Stimulated activated CD4-positive, alpha-beta T cell treated with anti-CD3 and anti-CD28 coated beads, Interleukin-2, amount 100 ng/mL, for 24 hours (primary cell): ENCODE data around the gene ACACA.

Source experiments
- DNase-seq, 2 donors: peaks; one replicate each; pipeline ENCODE4 v3.0.0-alpha.2; 2020

ACACA gene

DNA sequence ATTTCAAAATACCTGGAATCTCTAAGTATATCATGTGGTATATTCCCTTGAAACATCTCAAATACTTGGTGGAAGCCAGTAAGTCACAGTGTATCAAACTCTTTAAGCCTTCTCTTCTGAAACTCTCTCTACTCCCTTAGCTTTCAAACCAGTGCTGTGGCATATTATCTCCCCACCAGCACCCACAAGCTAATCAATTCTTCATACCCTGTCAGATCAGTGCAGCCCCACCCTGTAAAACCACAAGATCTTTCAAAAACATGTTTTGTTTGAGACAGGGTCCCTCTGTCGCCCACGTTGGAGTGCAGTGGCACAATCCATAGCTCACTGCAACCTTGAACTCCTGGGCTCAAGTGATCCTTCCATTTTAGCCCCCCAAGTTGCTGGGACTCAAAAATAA, 122.4 kb downstream of the ACACA start:
- DNase-seq: no peak

DNA sequence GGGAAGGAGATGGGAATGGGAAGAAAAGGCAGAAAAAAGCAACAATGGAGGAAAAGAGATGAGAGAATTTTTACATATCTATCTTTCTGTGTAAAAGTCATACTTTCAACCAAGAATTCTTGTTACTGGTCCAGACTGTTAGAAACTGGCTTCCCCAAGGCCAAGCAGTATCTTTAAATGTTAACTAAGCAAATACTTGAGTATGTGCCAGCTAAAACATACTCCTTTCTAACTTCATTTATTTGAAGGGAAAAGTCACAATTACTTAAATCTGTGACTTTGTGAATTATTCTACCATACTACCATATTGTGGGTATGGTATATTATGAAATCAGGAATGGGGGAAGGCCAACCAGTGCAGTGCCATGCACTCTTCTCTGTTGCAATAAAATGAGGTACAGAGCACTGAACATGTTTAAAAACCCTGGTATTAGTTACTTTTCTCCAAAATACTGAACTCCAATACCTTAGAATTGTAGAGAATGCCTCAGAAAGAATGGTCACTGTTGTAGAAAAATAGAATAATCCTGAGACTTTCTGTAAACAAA, 123.1 kb downstream of the ACACA start:
- DNase-seq: no peak

DNA sequence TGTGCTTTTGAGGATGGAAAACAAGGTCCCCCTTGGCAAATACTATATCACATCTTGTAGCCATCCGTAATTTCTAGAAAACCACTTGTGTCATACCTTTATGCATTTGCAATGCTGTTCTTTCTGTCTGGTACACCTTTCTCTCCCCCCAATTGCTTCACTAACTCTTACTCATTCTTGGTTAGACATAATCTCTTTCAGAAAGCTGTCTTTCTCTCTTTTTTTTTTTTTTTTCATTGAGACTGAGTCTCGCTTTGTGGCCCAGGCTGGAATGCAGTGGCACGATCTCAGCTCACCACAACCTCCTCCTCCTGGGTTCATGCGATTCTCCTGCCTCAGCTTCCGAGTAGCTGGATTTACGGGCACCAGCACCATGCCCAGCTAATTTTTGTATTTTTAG, 125.8 kb downstream of the ACACA start:
- DNase-seq: no peak

DNA sequence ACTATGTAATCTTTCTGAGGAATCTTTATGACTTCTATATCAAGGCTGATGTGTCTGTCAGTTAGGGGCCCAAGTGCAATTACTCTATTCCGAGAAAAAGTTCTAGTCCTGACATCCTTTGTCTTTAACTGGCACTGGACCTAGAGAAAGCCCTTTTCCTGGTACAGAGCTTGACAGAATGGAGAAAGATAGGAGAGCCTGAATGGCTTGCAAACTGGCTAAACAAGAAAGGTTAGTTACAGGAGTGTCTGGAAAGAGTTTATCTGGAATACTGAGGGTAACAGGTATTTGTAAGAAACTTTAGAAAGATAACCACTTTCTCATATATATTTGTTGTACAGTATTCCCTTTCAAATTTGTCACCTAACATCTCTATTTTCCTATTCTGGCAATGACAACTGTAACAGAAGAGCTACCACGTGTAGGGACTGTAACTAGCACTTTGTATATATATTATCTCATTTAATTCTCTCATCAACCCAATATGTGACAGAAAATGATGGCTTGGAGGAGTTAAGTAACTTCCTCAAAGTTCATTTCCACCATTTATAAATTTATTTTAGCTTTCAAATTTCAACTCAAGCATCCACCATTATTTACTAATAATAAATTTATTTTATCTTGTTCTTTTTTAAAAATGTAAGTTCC, 128.3 kb downstream of the ACACA start:
- no peak for DNase-seq

DNA sequence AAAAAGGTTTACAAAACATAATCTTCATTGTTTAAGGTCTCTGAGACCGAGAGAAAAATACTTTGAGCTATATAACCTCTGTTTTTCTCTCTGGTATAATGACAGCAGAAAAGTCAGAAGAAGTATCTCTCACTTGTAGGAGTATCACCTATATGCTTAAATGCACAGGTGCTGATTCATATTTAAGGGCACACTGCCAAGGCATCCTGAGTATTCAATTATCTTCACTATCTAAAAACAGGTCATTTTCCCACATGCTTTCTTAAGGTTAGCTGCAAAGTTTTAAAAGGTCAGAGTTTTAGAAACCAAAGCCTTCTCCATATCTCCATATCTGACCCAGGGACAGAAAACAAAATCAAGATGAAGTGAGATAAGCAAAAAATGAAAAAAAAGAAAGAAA, 130.2 kb downstream of the ACACA start:
- no peak for DNase-seq

DNA sequence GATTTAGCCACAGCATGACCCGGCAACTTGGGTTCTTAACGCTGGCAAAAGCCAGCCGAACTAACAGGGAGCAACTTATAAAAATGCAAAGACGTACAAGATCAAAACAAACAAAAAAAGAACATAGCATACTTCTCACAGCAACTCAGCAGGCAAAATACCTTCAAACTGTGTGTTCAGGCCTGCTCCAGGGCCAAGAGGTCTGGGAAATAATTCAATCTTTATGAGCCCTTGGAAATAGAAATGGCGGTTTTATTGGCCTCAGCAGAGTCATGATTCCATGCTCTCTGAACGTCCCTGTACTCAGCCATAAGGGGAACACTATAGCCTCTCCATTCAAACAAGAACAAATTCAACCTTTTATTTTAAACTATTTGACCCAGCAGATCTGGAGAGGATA, 132.2 kb downstream of the ACACA start:
- DNase-seq: no peak

DNA sequence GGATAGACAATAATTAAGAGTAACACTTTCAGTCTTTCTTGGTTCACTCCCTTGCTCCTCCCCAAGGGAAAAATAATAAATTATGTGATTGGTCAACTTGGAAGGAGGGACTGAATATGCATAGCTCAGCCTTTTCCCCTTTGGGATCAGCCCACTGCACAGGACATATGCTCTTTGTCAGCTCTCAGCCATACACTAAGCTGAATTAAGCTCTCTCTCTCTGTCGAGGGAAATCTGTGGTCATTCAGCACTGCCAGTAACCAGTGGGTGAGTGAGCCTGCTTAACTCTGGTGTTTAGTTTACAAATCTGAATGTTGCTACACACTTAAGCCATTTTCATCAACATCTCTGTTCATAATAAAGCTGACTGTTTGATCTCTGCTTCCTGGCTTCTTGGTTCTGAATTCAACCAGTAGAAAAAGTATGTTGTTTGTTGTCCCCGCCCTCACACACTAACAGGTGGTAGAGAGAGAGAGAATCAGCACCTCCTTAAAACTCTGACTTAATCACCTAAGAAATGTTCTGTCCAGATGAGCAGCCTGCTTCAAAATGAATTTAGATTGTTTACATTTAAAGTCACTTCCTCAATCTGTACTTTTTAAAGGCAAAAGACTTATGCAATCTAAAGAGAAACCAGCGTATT, 133.1 kb downstream of the ACACA start:
- DNase-seq: no peak

DNA sequence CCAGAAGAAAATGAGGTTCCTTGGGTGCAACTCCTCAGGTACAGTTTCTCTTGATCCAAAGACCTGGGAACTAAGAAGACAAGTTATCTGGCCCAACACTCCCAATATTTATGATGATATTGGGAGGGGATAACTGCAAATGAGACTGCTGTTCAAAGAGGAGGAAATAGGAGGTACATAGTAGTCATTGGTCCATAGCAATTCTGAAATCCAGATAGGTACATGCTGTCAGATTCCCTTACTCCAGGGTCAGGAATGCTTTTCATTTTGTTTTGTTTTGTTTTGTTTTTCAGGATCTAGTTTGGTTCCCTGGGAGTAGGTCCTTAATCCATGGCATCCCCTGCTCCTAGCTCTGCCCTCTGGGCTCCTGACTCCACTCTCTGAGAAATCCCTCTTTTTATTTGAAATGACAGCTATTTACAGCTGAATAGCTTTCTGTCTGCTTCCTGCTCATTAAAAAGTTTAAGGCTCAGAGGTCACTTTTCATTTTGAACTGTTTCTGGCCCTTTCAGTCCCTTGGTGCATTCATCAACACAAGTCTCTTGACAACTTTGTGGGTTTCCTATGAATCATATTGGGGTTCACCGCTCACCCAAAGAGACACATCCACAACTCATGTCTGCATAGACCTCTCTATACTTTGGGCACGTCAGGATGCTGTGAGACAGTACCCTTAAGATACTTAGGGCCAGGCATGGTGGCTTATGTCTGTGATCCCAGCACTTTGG, 141.0 kb downstream of the ACACA start:
- no peak for DNase-seq

DNA sequence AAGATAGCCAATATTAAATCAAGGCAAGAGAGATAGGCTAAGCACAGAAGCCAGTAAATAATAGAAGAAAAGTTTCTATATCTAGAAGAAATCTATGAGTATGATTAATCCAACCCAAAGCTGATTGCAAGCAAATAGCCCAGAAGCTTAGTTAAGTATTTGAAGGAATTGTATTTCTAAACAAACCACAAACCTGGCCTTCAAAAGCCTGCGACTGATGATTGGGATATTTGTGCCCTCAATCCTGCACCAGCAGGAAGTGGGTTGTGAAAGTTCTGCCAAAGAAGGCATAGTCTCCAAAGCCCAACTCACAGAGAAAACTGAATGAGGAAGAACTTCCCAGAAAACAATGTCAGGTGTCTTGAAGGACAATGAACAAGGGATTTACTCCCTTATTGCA, 145.3 kb downstream of the ACACA start:
- DNase-seq: no peak

DNA sequence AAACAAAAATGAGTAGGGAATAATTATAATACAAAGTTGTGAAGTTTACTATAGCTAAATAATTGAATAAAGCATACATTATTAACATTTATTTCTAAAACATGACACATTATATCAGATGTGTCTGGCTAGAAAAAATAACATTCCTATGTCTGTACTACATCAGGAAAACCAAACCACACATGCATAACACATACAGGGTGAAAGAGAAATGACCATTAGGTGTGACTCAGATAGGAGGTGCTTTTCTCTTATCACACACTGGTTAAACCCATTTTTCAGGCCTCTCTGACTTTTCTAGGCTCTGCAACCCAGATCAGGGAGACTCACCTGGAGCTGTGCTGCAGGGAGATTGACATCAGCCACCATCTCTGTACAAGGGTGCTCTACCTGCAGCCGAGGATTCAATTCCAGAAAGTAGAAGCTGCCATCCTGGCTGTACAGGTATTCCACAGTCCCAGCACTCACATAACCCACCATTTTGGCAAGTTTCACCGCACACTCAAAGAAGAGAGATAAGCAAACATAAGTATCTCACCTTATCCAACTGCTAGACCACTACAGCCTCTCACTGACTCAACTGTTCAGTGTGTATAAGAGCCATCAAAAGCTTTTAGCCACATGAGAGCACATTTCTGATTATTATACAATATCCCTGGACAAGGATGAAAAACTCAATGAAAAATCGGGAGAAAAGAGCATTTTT, 147.5 kb downstream of the ACACA start:
- no peak for DNase-seq

DNA sequence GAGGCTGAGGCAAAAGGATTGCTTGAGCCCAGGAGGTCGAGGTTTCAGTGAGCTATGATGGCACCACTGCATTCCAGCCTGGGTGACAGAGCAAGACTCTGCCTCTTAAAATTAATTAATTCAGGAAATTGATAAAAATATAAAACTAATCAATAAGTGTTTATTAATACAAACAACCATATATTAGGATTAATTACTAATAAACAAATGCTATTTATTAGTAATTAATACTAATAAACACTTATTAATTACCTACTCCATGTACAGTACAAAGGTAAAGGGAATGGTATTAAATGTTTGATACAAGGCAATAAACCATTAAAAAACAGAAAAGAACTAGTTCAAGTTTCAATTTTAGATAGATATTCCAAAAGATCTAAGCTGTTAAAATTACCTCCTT, 150.0 kb downstream of the ACACA start:
- DNase-seq: no peak

DNA sequence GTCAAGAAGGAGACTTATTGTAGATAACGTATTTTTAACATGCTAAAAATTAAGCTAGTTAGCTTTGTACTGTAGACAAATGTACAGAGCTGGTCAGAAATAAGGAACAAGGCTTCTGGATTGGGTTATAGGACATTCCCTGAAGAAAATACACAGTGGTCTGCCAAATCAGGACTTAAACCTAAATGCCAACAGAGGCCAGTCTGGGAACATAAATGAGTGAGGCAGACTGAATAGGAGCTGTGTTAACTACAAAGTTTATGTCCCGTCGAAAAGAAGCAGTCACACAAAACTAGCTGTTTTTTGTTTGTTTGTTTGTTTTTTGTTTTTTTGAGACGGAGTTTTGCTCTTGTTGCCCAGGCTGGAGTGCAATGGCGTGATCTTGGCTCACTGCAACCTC, 151.2 kb downstream of the ACACA start:
- DNase-seq: no peak

DNA sequence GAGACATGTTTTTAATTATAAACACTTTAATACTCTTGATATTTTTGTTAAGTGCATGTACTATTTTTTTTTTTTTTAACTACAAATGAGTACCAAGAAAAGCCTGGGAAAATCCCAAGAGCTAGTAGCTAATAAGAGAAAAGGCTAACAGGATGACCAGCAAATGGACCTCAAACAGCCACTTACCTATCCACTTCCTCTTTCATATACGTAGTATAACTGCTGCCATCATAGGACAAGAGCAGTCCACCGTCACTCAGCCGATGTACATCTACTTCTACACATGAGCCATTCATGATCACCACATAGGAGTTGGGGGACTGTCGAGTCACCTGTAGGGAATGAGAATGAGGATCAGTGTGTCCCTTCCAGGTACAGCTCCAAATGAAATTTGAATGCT, 158.8 kb downstream of the ACACA start:
- no peak for DNase-seq

DNA sequence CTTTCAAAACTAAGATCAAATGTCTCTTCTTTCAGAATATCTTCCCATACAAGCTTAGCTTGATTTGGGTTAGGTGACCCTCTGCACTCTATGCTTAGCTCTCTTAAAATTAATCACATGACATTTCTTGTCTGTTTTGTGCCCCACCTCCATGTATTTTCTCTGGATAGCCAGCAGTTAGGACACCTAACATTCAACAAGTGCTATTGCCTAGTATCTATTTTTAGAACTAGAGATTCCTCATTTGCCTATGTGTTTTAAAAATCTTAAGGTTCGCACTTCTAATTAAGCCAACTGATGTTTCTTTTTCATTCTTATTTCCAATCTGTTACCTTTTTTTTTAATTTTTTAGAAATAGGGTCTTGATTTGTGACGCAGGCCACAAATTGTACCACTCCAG, 160.6 kb downstream of the ACACA start:
- no peak for DNase-seq

DNA sequence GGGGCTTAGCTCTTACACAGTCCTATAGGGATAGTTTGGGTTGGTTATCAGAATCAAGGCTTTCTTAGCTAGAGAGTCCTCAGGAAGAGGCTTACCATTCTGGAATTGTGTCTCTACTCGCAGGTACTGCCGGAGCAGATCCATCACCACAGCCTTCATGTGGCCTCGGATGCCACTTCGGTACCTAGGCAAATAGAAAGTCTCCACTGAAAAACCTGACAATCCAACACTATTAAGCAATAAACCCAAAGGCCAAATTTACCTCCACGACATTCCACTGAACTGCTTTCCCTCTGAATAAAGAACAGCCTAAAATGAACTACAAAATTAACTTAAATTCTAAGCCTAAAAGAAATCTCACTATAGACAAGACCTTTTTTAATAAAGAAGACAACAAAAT, 166.3 kb downstream of the ACACA start:
- no peak for DNase-seq

DNA sequence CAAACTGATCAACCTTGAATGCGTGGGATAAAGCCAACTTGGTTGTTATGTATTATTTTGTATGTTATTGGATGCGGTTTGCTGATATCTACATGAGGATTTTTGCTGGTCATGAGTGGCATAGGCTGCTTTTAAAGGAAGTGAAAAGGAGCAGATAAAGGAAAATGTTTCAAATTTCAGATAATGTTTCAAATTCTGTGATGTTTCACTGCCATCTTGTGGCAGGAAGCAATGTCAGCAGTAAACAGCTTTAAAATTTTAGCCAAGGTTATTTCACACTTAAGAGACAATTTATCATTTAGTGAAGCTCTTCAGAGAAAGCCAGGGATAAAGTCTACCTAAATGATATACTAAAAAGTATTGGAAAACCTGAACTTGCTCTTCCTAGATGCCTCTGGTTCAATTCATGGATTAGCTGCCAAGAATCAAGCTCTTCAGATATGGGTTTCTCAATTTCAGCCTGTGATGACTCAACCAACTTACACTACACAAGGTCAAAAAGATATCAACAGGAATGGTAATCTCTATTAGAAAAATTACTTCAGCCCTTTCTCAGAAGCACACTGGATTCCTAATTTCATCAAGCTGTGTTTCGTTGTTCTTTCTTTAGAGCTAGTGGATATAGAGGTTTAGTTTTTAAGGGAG, 166.8 kb downstream of the ACACA start:
- no peak for DNase-seq

DNA sequence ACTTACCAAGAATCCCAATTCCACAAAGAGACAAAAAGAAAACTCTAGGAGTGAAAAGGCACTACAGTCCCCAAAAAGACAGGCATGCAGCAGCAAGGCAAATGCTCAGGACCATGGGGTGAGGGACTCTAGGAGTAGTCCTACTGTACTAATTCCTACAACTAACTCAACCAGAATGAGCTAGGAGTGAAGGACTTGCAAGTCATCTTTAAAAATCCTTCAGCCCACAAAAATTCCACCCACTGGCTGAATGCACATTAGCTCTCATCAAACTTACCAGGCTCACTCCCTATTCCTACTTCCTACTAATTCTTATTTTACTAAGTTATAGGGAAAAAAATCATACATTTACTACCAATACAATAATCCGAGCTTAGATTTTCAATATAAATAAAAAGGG, 172.5 kb downstream of the ACACA start:
- DNase-seq: no peak

DNA sequence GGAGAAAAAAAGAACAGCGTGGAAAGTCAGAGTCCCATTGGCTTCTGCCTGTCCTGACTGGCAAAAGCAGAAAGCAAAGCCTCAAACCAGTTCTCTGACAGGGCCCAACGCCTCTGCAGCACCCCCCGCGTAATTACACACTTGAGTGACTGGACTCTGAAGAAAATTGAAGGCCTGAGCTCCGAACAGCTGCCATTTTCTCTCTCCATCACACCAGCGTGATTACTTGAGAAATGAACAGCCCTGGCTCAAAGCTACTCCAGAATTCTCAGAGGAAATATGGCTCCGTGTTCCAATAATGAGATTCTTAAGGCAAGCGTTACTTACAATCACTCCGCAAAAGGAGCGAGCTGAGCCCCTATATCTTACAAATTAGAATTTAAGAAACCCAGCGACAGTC, 173.6 kb downstream of the ACACA start:
- DNase-seq: no peak

DNA sequence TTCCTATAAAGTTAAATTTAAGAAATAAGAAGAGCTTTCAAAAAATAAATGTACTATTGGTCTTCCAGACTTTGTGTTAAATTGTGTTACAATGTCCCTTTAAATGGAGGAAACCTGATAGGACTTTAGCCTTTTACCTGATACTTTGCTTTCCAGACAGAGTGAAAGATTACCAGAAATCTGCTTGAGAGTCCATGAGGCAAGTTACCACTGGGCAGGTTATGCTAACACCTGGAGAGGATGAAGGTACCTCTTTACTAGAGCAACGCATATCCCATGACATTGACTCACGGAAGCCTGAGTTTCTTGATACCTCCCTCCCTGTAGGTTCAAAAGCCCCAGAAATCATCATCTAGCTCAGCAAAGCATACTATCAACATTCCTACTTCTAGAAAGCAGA, 174.7 kb downstream of the ACACA start:
- no peak for DNase-seq

DNA sequence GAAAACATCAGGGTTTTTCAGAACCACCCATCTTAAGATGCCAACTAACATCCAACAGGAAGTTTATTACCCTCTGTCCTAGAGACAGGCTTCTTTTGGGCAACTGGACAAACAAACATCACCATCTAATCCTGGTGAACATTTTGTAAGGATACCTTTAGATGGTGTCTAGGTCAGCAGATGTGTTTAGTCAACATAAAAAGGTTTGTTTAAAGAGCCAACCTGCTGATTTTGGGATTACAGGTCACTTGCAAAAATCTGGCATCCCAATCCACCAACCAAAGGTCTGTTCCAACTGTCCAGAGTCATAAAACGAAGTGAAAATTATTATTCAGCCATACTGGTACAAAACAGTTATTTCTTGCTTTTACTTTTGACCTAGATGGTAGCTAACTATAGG, 176.0 kb downstream of the ACACA start:
- no peak for DNase-seq

DNA sequence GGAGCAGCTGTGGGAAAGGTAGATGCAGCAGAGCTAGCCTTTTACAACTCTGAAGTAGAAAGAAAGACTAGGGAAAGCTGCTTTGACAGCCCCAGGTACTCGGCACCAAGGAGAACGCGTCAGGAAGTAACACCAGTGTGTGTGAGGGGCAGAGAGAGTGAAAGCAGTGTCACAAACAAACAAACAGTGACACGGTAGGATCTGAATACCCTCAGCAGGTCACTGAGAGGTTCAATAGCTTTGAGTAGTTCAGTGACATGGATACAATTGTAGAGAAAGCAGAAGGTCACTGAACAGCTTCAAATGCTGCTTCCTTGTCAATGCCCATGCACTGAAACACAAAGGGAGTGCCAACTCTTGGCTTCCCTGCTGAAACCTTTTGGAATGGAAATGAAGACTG, 181.2 kb downstream of the ACACA start:
- DNase-seq: no peak

DNA sequence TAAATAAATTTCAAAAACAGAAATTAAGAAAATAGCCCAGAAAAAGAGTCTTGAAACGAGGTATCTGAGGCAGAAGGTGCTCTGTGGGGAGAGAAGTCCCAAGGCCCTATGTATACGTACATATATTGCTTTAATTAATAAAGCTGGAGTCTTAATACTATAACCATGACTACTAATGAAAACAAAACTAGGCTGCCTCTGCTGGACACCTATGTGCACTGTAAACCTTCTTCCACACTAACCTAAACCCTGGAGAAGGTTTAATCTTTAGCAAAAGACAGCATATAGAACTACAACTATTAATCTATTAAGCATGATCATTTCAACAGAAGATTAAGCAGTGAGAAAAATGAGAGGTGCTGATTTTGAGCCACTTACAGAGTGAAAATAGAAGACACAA, 184.8 kb downstream of the ACACA start:
- no peak for DNase-seq

DNA sequence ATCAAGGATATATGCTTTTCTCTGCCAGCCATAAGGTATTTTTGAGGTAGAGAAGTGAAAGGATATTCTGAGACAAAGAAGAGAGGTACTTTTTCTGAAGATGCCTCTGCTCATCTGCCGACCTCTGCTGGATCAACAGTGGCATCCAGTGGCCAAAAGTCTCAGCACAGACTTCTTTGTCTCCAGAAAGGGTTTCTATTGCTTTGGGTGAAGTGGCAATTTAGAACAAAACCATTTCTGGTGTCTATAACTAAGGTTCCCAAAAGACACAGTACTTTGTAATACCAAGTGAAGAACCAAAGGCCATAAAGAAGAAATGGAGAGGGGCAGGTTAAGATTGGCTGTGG, 186.1 kb downstream of the ACACA start:
- DNase-seq: peak in 1 of 2 donors; percentile 18
